HG02973 (cell line): ENCODE measurements around the gene CCDC141.
"Not testable (repeated sequence)": the region's sequence is repeated elsewhere in the genome, so short reads cannot be mapped to it uniquely, and the experiment has no call there.

Source experiments
- ATAC-seq: cut with Tn5 transposase; IDR thresholded peaks from one replicate; pipeline ENCODE4 v1.9.1; 2021; ENCODE audit warnings: moderate library complexity; ENCODE audit not compliant: unreplicated experiment

The CCDC141 gene

DNA sequence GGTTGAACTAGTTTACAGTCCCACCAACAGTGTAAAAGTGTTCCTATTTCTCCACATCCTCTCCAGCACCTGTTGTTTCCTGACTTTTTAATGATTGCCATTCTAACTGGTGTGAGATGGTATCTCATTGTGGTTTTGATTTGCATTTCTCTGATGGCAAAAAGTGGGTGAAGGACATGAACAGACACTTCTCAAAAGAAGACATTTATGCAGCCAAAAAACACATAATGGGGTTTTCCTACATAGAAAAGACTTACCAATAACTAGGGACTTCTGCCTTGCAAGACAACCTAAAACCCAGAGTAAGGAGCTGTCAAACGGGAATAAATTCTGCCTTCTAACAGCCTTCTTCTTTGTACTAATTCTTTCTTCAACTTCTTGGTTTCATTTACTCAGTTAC lies 4.3 kb downstream of the CCDC141 start:
- not testable (repeated sequence) for ATAC-seq

DNA sequence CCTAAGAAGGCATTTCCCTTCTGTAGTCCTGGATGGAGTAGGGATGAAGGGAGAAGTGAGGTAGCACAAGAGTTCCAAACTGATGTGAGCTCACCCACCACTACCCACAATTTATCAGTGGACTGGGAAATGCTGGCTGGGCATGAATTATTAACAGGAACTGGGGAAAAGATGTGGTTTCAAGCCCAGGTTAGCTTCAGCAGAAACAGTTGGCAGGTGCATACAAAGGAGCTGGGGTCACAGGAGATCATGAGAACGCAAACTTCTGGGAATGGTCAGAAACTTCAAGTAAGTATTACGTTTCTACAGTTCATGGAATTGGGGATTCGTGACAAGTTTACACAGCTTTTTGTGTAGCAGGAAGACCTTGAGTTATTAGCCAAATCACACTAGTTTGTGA lies 5.4 kb downstream of the CCDC141 start:
- no peak for ATAC-seq

- ATAC-seq = peak; percentile 55
These were observed 12.1 kb downstream of the CCDC141 start for GRCh38 chr2:179037807-179038206.

GRCh38 chr2:179036353-179036905 lies 13.5 kb downstream of the CCDC141 start:
- no peak for ATAC-seq

DNA sequence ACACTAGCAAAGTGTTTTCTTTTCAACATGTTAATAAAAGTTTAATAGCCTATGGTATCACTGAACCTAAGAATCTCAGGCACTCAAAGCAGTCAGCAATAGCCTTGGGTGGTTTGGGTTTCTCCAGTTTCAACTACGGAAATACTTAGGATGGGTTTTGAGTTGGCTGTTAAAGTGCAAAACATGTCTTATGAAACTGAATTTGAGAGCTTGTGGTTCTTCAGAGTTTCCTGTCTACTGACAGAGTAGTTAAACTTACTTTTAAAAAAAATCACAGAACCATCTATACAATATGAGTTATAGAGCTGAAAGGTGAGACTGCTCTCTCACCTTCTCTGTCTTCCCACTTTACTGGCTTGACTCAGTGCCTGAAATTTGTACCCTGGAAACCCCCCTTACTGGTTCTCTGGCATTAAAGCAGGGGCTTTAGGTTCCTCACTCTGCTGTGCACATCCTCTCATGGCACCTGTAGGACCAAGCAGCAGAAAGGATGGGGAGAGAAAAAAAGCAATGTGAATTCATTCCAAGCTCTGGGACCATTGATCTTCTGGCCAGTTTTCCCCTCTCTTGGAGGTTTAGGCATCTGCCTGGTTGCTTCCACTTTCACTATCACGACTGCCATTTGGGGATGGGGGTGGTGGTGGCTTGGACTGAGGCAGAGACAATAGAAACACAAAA lies 18.1 kb downstream of the CCDC141 start:
- ATAC-seq = peak; percentile 97

DNA sequence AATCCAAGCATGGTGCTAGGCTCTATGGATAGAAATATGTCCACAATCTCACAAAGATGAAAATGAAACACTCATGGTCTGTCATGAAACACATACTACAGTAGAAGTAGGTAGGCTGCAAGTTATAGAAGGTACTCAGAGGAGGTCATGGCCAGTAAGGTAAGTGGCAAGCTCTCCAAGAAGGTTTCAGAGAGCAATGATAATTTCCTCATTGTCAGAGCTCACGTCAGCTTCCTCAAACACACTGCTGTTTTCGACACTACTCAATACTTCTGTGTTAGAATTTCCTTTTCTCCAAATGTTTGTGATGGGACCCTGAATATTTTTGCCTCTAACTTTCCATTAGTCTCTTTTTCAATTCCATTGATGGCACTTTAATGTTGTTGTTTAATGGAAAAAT lies 25.5 kb downstream of the CCDC141 start:
- ATAC-seq = no peak

GRCh38 chr2:179022685-179023084 lies 27.3 kb downstream of the CCDC141 start:
- ATAC-seq = no peak

- ATAC-seq = peak; percentile 77
These were observed 28.7 kb downstream of the CCDC141 start for GRCh38 chr2:179021258-179021657.

- peak; percentile 77 for ATAC-seq
These were observed 29.7 kb downstream of the CCDC141 start for GRCh38 chr2:179020156-179020750.

GRCh38 chr2:179019260-179019659 lies 30.7 kb downstream of the CCDC141 start:
- no peak for ATAC-seq

DNA sequence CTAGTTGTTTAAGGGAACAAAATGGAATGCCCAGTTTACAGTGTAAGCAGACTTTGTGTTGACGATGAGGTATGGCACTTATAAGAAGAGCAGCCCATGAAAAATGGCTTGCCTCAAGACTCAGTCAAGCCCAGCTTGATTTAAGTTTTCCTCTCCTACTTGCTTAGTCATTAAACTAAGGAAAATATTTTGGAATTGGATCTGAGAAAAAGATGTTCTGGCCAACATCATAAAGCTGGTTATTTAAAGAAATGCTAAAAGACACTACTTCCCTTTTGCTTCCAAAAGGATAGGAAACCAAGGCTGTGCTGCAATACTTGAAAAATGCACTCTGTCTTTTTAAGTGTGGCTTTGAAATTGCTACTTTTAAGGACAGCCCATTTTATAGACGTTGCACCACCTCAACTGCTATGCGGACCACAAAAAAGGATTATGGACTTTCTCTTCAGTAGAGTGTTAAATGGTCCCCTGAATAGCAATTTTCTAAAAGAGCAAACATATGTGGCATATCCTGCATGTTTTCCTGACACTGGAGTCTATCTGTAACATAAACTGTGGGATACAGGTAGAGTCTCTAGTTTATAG lies 32.1 kb downstream of the CCDC141 start:
- ATAC-seq = no peak

DNA sequence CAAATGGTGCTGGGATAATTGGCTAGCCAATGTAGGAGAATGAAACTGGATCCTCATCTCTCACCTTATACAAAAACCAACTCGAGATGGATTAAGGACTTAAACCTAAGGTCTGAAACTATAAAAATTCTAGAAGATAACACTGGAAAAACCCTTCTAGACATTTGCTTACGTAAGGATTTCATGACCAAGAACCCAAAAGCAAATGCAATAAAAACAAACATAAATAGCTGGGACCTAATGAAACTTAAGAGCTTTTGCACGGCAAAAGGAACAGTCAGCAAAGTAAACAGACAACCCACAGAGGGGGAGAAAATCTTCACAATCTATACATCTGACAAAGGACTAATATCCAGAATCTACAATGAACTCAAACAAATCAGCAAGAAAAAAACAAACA lies 35.7 kb downstream of the CCDC141 start:
- ATAC-seq = not testable (repeated sequence)

DNA sequence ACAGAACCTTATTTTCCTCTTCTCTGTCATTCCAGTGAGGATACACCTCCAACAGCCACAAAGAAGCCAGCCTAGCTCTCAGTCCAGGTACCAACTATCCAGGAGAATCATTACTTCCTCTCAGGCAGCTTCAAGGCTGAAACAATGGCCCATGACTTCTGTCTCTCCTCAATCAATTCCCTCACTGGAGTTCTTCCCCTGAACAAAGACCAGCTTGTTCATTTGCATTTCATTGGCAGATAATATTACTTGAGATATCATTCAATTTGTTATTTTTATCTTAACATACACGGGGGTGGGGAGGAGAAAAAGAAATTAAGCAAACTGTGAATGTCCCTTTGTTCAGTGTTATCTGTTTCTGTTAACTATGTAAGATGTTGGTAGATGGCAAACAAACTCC lies 44.0 kb downstream of the CCDC141 start:
- no peak for ATAC-seq

DNA sequence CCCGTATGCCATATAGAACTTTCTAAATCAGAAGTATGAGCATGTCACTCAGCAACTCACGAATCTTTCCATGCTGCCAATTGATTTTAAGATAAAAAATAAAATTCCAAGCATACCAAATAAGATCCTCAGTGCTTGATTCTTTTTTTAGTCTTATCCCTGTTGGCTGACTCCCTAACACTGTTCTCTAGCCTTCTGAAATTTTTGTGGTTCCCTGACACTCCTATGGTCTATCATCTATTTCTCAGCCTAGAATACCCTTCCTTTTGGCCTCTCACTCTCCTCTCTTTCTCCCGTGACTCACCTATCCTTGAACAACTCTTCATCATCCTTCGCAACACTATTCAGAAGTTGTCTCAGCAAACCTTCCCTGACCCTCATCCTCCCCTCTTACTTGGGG lies 50.5 kb downstream of the CCDC141 start:
- no peak for ATAC-seq

DNA sequence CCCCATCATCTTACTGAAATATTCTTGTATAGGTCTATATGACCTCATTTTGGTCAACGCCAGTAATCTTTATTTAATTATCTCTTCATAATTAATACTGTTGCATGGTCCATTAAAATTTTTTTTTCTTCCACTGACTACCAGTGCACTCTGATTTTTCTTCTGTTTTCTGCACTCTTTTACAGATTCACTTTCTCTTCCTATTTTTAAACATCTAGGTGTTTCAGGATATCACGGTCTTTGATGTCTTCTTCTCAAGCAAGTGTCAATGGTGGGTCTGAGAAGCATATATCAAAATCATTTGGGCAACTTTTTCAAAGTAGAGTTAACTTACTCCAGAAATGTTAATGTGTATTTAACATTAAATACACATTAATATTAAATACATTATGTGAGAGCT lies 51.4 kb downstream of the CCDC141 start:
- no peak for ATAC-seq

DNA sequence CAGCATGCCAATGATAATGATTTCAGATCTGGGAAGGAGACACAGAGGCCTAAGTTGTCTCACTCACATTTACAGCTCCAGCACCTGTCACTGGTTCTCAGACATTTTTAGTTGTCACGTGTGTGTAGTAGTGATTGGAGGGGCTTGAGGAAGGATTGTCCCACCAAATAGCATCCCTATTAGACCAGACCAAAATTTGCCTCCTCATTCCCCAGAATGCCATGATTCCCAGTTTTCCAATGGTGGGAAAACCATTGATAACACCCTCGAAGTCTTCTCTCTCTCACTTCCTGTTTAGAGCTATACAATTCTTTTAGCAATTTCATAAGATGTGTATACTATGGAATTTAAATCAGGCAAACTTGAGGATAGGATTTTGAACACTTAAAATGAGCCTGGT lies 52.5 kb downstream of the CCDC141 start:
- no peak for ATAC-seq

DNA sequence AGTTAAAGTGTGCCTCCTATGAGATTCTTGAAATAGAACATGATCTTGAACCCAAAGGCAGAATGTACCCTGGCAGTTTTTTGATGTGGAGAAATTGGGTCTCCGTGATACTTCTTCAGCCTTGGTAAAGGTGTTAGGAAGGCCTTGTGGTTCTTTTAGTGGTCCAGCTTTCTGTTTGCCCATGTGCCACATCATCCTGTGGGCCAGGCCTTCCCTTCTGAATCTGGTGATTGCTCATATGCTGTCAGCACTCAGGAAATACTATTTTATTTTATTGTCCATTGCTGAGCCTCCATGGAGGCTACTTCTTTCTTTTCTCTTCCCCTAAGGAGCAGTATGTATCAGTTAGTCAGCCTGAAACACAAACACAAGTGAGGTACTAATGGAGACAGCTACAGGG lies 52.9 kb downstream of the CCDC141 start:
- no peak for ATAC-seq

DNA sequence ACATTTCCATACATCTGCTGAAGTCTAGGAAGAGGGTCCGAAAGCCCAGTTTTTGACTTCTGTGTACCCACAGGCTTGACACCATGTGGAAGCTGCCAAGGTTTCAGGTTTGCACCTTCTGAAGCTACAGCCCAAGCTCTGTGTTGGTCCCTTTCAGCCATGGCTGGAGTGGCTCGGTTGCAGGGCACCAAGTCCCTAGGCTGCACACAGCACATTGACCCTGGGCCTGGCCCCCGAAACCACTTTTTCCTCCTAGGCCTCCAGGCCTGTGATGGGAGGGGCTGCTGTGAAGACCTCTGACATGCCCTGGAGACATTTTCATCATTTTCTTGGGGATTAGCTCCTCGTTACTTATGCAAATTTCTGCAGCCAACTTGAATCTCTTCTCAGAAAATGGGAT lies 55.7 kb downstream of the CCDC141 start:
- ATAC-seq = no peak

- ATAC-seq = no peak
These were observed 56.1 kb downstream of the CCDC141 start for GRCh38 chr2:178993788-178994187.

- ATAC-seq = not testable (repeated sequence)
These were observed 57.2 kb downstream of the CCDC141 start for GRCh38 chr2:178992719-178993118.

- ATAC-seq = peak; percentile 83
These were observed 59.2 kb downstream of the CCDC141 start for GRCh38 chr2:178990533-178991241.

DNA sequence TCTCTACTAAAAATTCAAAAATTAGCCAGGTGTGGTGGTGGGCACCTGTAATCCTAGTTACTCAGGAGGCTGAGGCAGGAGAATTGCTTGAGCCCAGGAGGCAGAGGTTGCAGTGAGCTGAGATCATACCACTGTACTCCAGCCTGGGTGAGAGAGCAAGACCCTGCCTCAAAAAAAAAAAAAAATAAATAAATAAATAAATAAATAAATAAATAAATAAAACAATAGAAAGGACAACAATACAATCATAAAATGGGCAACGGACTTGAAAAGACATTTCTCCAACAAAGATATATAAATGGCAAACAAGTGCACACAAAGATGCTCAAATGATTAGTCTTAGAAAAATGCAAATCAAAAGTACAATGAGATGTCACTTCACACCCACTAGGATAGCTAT lies 60.5 kb downstream of the CCDC141 start:
- ATAC-seq = not testable (repeated sequence)
